ENCODE data around the gene ADGRE2.

Gene ADGRE2

DNA sequence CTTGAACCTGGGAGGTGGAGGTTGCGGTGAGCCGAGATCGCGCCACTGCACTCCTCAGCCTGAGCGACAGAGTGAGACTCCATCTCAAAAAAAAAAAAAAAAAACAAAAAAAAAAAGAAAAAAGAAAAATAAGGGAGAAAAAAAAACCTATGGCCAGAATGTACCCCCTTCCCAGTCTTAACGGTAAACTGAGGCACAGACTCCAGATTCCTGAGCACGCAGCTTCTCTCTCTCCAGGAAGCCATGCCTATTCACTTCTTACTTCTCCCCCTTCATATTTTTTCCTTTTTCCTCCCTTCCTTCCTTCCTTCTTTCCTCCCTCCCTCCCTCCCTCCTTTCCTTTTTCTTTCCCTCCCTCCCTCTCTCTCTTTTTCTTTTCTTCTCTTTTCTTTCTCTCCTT, 5.4 kb downstream of the ADGRE2 start:
- Histone ChIP-seq H3K9me2 (replicated peaks; ENCODE audit: control insufficient read depth, low read length) (no peaks in the 10 kb centered on the region), H3K27me3 (ENCODE audit: control insufficient read depth, low read length) (no peaks in the 10 kb centered on the region), H3K9me3 (ENCODE audit: control insufficient read depth, insufficient read depth, low read length) (no peaks in the 10 kb centered on the region), H3K4me1 (ENCODE audit: control insufficient read depth, low read length) (peaks cover 5% of the 10 kb centered on the region; the same call in 1 of the 2 replicates), H3K4me3 (ENCODE audit: low read length) (no peak overlapping the region), H3K79me2 (ENCODE audit: control insufficient read depth, low read length) (no peaks in the 10 kb centered on the region), H4K20me1 (ENCODE audit: control insufficient read depth, insufficient read depth, low read depth, low read length) (no peaks in the 10 kb centered on the region), H3F3A (ENCODE audit: control insufficient read depth, insufficient read depth) (no peaks in the 10 kb centered on the region), H3K4me2 (ENCODE audit: low read length) (no peak overlapping the region), H3K27ac (ENCODE audit: low read depth, low read length) (no peak overlapping the region), H3K36me3 (ENCODE audit: control insufficient read depth, low read length) (no peaks in the 10 kb centered on the region)
- TF ChIP-seq, protein P1, sequence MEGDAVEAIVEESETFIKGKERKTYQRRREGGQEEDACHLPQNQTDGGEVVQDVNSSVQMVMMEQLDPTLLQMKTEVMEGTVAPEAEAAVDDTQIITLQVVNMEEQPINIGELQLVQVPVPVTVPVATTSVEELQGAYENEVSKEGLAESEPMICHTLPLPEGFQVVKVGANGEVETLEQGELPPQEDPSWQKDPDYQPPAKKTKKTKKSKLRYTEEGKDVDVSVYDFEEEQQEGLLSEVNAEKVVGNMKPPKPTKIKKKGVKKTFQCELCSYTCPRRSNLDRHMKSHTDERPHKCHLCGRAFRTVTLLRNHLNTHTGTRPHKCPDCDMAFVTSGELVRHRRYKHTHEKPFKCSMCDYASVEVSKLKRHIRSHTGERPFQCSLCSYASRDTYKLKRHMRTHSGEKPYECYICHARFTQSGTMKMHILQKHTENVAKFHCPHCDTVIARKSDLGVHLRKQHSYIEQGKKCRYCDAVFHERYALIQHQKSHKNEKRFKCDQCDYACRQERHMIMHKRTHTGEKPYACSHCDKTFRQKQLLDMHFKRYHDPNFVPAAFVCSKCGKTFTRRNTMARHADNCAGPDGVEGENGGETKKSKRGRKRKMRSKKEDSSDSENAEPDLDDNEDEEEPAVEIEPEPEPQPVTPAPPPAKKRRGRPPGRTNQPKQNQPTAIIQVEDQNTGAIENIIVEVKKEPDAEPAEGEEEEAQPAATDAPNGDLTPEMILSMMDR (IDR thresholded peaks at IDR 0.05; ENCODE audit: low read depth, low read length, poor library complexity, severe bottlenecking): no peak
- TF ChIP-seq EZH2phosphoT487 (IDR thresholded peaks at IDR 0.05; ENCODE audit: borderline replicate concordance, low read length): no peak

DNA sequence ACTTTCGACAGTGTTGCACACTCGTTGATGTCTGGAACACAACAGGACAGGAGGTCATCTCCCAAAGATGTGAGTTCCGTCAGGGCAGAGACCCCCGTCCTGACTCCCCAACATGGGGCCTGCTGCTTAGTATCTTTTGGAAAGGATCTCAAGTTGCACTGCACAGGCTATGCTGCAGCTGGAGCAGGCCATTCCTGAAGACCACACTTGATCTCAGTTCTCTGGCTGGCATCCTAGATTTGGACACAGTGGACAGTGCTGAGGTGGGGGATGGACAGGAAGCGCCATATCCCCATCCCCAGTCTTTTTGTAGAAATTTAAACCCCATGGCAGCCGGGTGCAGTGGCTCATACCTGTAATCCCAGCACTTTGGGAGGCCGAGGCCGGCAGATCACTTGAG, 5.9 kb downstream of the ADGRE2 start:
- Histone ChIP-seq H3K4me1 (ENCODE audit: control insufficient read depth, low read length) (peaks cover 5% of the 10 kb centered on the region; the same call in 1 of the 2 replicates), H3K9me3 (ENCODE audit: control insufficient read depth, insufficient read depth, low read length) (no peaks in the 10 kb centered on the region), H3K79me2 (ENCODE audit: control insufficient read depth, low read length) (no peaks in the 10 kb centered on the region), H3K4me3 (ENCODE audit: low read length) (no peak overlapping the region), H3K4me2 (ENCODE audit: low read length) (no peak overlapping the region), H3K27ac (ENCODE audit: low read depth, low read length) (no peak overlapping the region), H3F3A (ENCODE audit: control insufficient read depth, insufficient read depth) (no peaks in the 10 kb centered on the region), H3K27me3 (ENCODE audit: control insufficient read depth, low read length) (no peaks in the 10 kb centered on the region), H3K9me2 (replicated peaks; ENCODE audit: control insufficient read depth, low read length) (no peaks in the 10 kb centered on the region), H3K36me3 (ENCODE audit: control insufficient read depth, low read length) (no peaks in the 10 kb centered on the region), H4K20me1 (ENCODE audit: control insufficient read depth, insufficient read depth, low read depth, low read length) (no peaks in the 10 kb centered on the region)
- TF ChIP-seq, protein P1 (IDR thresholded peaks at IDR 0.05; ENCODE audit: low read depth, low read length, poor library complexity, severe bottlenecking): no peak
- TF ChIP-seq EZH2phosphoT487 (IDR thresholded peaks at IDR 0.05; ENCODE audit: borderline replicate concordance, low read length): no peak

DNA sequence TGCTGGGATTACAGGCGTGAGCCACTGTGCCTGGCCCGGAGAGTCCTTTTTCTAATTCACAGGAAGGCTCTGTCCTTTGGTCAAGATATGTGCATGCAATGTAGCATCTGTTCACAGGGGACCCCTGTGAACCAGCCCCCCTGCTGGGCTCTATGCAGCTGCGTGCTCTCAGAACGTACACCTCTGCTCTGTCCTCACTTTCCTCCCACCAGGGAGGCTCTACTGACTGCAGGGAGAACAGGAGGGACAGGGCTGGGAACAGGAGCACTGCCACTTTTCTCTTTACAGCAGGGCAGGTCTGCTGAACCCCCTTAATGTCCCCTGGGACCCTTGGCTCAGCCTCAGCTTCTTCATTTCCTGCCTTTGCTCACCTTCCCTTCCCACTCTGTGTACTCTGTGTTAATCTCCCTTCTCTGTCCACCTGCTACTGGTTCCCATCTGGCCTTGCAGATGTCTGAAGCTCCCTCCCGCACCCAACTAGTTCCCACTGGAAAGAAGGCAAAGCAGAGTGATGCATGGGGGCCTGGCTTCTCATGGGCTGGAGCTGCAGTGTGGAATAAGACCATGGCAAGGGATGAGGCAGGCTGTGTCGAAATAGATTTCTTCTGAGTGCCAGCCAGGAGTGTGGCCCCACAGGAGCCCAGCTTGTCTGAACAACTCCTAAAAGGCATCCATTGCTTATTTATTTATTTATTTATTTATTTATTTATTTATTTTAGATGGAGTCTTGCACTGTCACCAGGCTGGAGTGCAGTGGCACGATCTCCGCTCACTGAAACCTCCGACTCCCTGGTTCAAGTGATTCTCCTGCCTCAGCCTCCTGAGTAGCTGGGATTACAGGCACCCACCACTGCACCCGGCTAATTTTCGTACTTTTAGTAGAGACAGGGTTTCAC, 7.2 kb downstream of the ADGRE2 start:
- H3K79me2 ChIP-seq (ENCODE audit: control insufficient read depth, low read length): no peaks in the 10 kb centered on the region
- H3K4me1 ChIP-seq (ENCODE audit: control insufficient read depth, low read length): peaks cover 5% of the 10 kb centered on the region; the same call in 1 of the 2 replicates
- no peak overlapping the region for H3K4me2 ChIP-seq (ENCODE audit: low read length)
- H4K20me1 ChIP-seq (ENCODE audit: control insufficient read depth, insufficient read depth, low read depth, low read length): no peaks in the 10 kb centered on the region
- H3K27me3 ChIP-seq (ENCODE audit: control insufficient read depth, low read length): no peaks in the 10 kb centered on the region
- no peaks in the 10 kb centered on the region for H3K9me3 ChIP-seq (ENCODE audit: control insufficient read depth, insufficient read depth, low read length)
- H3K4me3 ChIP-seq (ENCODE audit: low read length): no peak overlapping the region
- H3K36me3 ChIP-seq (ENCODE audit: control insufficient read depth, low read length): no peaks in the 10 kb centered on the region
- no peaks in the 10 kb centered on the region for H3K9me2 ChIP-seq (replicated peaks; ENCODE audit: control insufficient read depth, low read length)
- no peak overlapping the region for H3K27ac ChIP-seq (ENCODE audit: low read depth, low read length)
- no peak for TF ChIP-seq EZH2phosphoT487 (IDR thresholded peaks at IDR 0.05; ENCODE audit: borderline replicate concordance, low read length)
- TF ChIP-seq, protein P1 (IDR thresholded peaks at IDR 0.05; ENCODE audit: low read depth, low read length, poor library complexity, severe bottlenecking): no peak
- no peaks in the 10 kb centered on the region for H3F3A ChIP-seq (ENCODE audit: control insufficient read depth, insufficient read depth)

All from DOHH2 (cell line).